Activated CD4-positive, alpha-beta memory T cell treated with anti-CD3 and anti-CD28 coated beads for 36 hours (primary cell): ENCODE measurements around the gene ZNF629. TPM values are rescaled to one million over a fixed set of nuclear protein-coding genes. Genes with fewer than 3 reads are reported as not detected.

ENCODE experiments used
- CTCF ChIA-PET: fragments of 350-600 bp; sonication (Branson Sonifier 250); formaldehyde crosslinking; loops from one replicate; lab custom pipeline; 2021; ENCODE audit warnings: antibody characterized with exemption, inconsistent platforms; lab: Charles Lee
- POLR2A ChIA-PET: fragments of 350-600 bp; sonication (Branson Sonifier 250); formaldehyde crosslinking; loops from one replicate; lab custom pipeline; 2021; ENCODE audit warnings: antibody characterized with exemption; lab: Charles Lee
- DNase-seq: peaks from one replicate; pipeline ENCODE4 v3.0.0-alpha.2; 2020
- H3K27ac Mint-ChIP-seq: one replicate; pipeline ENCODE4 v1.8.0; 2021; ENCODE audit warnings: mixed read lengths
- H3K27me3 Mint-ChIP-seq: one replicate; pipeline ENCODE4 v1.8.0; 2021; ENCODE audit warnings: mixed read lengths
- H3K36me3 Mint-ChIP-seq: one replicate; pipeline ENCODE4 v1.8.0; 2021; ENCODE audit warnings: mixed read lengths
- H3K4me1 Mint-ChIP-seq: one replicate; pipeline ENCODE4 v1.8.0; 2021; ENCODE audit warnings: low read depth, mixed read lengths
- H3K4me3 Mint-ChIP-seq: one replicate; pipeline ENCODE4 v1.8.0; 2021; ENCODE audit warnings: mild to moderate bottlenecking, mixed read lengths
- H3K9me3 Mint-ChIP-seq: one replicate; pipeline ENCODE4 v1.8.0; 2021; ENCODE audit warnings: mixed read lengths
- intact Hi-C: fragments of 100-400 bp; cut with micrococcal nuclease; formaldehyde crosslinking; loops from one replicate; pipeline ENCODE4 v1.15.1; 2023
- total RNA-seq, 2 experiments: library from RNA; stranded (reverse); gene quantifications; one replicate each; pipeline ENCODE4 v1.2.3, GENCODE V29; 2021

The ZNF629 gene
- total RNA-seq, 2 experiments from 2014 or later = 2.9 to 3.1 TPM

DNA sequence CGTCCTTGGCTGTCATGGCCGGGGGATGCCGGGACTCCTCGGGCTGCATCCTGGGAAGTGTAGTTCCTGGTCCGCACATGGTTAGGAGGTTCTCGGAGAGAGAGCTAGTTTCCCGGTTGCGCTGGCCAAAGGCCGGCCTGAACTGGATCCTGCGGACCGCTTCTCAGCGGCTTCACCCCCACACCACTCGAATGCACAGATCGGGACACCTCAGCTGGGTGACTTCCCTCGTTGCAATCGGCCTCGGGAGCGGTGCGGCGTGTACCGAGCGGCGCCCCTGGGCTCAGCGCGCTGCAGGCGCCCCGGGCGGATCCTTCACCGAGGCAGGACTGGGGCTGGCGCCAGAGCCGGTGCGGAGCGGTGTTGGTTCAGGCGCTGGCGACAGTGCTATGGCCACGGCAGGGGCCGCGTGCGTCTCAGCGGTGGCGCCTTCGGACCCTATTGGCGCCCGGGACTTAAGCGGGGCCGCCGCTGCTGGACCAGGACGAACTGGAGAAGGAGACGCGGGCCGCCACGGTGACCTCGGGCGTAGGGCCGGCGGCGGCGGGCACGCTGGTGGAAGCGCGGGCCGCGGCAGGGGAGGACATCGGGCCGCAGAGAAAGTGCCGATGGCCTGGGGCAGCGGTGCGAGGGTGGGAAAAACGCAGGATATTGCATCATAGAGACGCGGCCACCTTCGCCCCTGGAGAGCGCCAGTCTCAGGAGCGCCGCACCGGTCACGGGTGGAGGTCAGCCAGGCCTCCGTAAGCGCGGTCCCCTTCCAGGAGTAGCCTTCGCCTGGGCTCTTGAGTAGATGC lies 11.4 kb downstream of the ZNF629 start:
- no peaks in the 10 kb centered on the region for H3K9me3 Mint-ChIP-seq
- H3K27ac Mint-ChIP-seq = peak overlapping the region; percentile 88
- intact Hi-C loops = loop anchor here (1.0 kb wide), 1 partner anchor 13 kb away; the partner anchor contains the start of genes CFAP119 and RNF40
- peaks cover 19% of the 10 kb centered on the region for H3K4me1 Mint-ChIP-seq
- ChIA-PET POLR2A (interaction anchor here (1.0 to 1.8 kb wide), 2 partner anchors 99 to 126 kb away, joined by 3 to 5 read pairs; no protein-coding TSS in a partner anchor), CTCF (interaction anchor here (1.0 to 1.5 kb wide), 3 partner anchors 30 to 127 kb away, joined by 4 to 5 read pairs (median 5); no protein-coding TSS in a partner anchor)
- H3K27me3 Mint-ChIP-seq = no peaks in the 10 kb centered on the region
- H3K36me3 Mint-ChIP-seq = peaks cover 25% of the 10 kb centered on the region
- peak; percentile 75 for DNase-seq
- peak overlapping the region; percentile 91 for H3K4me3 Mint-ChIP-seq

DNA sequence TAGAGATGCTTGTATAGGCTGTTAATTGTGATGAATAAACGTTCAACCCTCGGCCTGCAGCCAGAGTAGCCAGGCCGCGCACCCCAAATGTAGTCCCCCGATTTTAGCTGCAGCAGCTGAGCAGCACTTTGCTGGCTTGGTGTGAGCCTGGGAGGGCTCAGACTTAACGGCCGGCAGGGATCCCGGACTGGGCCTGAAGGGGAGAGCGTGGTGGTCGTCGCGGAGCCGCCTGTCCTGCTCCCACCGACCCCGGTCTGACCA lies 11.9 kb downstream of the ZNF629 start:
- Mint-ChIP-seq H3K27ac (peak overlapping the region; percentile 88), H3K4me1 (peaks cover 19% of the 10 kb centered on the region), H3K36me3 (peaks cover 29% of the 10 kb centered on the region), H3K9me3 (no peaks in the 10 kb centered on the region), H3K4me3 (peak overlapping the region; percentile 91), H3K27me3 (no peaks in the 10 kb centered on the region)
- intact Hi-C loops = loop anchor here (1.0 kb wide), 1 partner anchor 13 kb away; the partner anchor contains the start of genes CFAP119 and RNF40
- ChIA-PET CTCF (interaction anchor here (0.8 to 1.5 kb wide), 4 partner anchors 30 to 127 kb away, joined by 3 to 5 read pairs (median 4); no protein-coding TSS in a partner anchor), POLR2A (interaction anchor here (1.0 to 1.8 kb wide), 2 partner anchors 100 to 127 kb away, joined by 3 to 5 read pairs; no protein-coding TSS in a partner anchor)
- DNase-seq = no peak

DNA sequence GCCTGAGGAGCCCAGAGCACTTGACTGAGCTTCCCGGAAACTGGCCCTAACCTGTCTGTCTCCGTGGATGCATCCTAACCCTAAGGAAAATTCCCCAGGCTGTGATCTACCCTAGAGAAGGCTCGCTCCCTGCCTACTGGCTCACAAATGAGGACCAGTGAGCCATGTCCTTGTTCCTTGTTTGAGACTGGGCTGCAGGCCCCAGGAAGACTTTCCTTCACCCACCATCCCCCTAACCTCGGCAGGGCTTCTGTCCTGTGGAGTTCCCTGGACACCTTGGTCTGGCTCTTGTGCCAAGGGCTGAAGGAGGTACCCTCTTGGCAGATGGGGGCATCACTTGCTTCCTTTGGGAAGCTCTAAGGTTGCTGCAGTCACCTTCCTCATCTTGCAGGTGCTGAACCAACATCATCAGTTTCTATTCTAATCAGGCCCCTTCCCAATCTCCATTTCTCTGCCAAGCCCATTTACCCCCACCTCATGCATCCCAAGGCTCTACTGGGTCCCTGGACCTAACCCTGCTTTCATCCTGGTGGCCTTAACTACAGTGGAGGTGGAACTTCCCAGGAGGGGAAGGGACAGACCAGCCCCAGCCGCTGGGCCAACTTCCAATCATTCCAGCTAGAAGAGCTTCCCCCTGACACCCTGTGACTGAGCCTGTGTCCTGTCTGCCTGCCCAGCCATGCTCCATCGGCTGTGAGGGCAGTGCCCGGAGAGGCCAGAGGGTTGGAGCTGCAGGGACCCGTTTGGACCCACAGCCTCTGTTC lies 12.5 kb downstream of the ZNF629 start:
- Mint-ChIP-seq H3K27me3 (no peaks in the 10 kb centered on the region), H3K4me1 (peaks cover 19% of the 10 kb centered on the region), H3K27ac (no peak overlapping the region), H3K9me3 (no peaks in the 10 kb centered on the region), H3K4me3 (peak overlapping the region; percentile 91), H3K36me3 (peaks cover 30% of the 10 kb centered on the region)
- POLR2A ChIA-PET = interaction anchor here (1.0 to 1.8 kb wide), 2 partner anchors 100 to 127 kb away, joined by 3 to 5 read pairs; no protein-coding TSS in a partner anchor
- CTCF ChIA-PET = interaction anchor here (0.8 to 1.5 kb wide), 4 partner anchors 31 to 128 kb away, joined by 3 to 5 read pairs (median 4); no protein-coding TSS in a partner anchor
- DNase-seq = no peak
- intact Hi-C loops = loop anchor here (1.0 kb wide), 1 partner anchor 12 kb away; the partner anchor contains the start of genes CFAP119 and RNF40

DNA sequence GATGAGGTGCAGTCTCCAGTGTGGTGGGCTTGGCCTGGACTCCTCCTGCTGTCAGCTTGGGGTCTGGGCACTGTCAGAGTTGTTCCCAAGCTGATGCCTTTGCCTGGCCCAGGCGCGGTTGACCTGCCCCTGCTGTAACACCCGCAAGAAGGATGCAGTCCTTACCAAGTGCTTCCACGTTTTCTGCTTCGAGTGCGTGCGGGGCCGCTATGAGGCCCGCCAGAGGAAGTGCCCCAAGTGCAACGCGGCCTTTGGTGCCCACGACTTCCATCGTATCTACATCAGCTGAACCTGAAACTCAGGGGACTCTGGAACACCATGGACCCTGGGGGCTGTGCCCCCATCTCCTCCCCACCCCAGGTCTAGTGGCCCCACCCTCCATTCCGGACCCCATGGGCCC lies 13.2 kb downstream of the ZNF629 start:
- ChIA-PET CTCF (no interaction called here), POLR2A (no interaction called here)
- Mint-ChIP-seq H3K36me3 (peaks cover 36% of the 10 kb centered on the region), H3K9me3 (no peaks in the 10 kb centered on the region), H3K27me3 (no peaks in the 10 kb centered on the region), H3K4me1 (peaks cover 19% of the 10 kb centered on the region), H3K27ac (no peak overlapping the region), H3K4me3 (no peak overlapping the region)
- intact Hi-C loops = no loop called here
- DNase-seq = no peak

GRCh38 chr16:30771726-30772125 lies 15.3 kb downstream of the ZNF629 start:
- ChIA-PET POLR2A (interaction anchor here (0.6 kb wide), 1 partner anchor 35 kb away, joined by 3 read pairs; no protein-coding TSS in a partner anchor), CTCF (interaction anchor here (1.7 kb wide), 1 partner anchor 130 kb away, joined by 4 read pairs; no protein-coding TSS in a partner anchor)
- no peak for DNase-seq
- intact Hi-C loops = no loop called here
- Mint-ChIP-seq H3K27me3 (no peaks in the 10 kb centered on the region), H3K9me3 (no peaks in the 10 kb centered on the region), H3K4me1 (peaks cover 13% of the 10 kb centered on the region), H3K27ac (no peak overlapping the region), H3K4me3 (no peak overlapping the region), H3K36me3 (peaks cover 43% of the 10 kb centered on the region)

GRCh38 chr16:30769379-30770089 lies 17.5 kb downstream of the ZNF629 start:
- peaks cover 2% of the 10 kb centered on the region for H3K4me1 Mint-ChIP-seq
- H3K4me3 Mint-ChIP-seq = no peak overlapping the region
- intact Hi-C loops = no loop called here
- no peak for DNase-seq
- H3K9me3 Mint-ChIP-seq = no peaks in the 10 kb centered on the region
- POLR2A ChIA-PET = interaction anchor here (1.1 kb wide), 1 partner anchor 21 kb away, joined by 4 read pairs; the partner anchor contains the start of gene PHKG2
- CTCF ChIA-PET = no interaction called here
- H3K27me3 Mint-ChIP-seq = no peaks in the 10 kb centered on the region
- no peak overlapping the region for H3K27ac Mint-ChIP-seq
- peaks cover 54% of the 10 kb centered on the region for H3K36me3 Mint-ChIP-seq

GRCh38 chr16:30768583-30769181 lies 18.3 kb downstream of the ZNF629 start:
- ChIA-PET POLR2A (interaction anchor here (1.1 kb wide), 1 partner anchor 21 kb away, joined by 4 read pairs; the partner anchor contains the start of gene PHKG2), CTCF (no interaction called here)
- H3K4me1 Mint-ChIP-seq = peaks cover 4% of the 10 kb centered on the region
- intact Hi-C loops = no loop called here
- no peaks in the 10 kb centered on the region for H3K9me3 Mint-ChIP-seq
- no peak overlapping the region for H3K27ac Mint-ChIP-seq
- no peaks in the 10 kb centered on the region for H3K27me3 Mint-ChIP-seq
- no peak overlapping the region for H3K4me3 Mint-ChIP-seq
- no peak for DNase-seq
- peaks cover 56% of the 10 kb centered on the region for H3K36me3 Mint-ChIP-seq

DNA sequence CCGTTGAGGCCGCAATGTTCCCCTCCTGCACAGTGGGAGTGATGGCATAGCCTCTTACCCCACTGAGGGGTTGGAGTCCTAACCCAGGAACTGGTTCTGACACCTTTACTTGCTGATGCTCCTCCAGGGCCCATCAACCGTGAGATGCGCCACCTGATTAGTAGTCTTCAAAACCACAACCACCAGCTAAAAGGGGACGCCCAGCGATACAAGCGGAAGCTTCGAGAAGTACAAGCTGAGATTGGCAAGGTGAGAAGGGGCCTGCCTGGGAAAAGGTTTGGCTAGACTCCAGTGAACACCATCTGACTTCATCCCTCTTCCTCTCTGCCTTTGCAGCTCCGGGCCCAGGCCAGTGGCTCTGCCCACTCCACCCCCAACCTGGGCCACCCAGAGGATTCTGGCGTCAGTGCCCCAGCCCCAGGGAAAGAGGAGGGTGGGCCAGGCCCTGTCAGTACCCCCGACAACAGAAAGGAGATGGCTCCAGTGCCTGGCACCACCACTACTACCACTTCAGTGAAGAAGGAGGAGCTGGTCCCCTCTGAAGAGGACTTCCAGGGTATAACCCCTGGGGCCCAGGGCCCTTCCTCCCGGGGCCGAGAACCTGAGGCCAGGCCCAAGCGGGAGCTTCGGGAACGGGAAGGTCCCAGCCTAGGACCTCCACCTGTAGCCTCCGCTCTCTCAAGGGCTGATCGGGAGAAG lies 19.1 kb downstream of the ZNF629 start:
- ChIA-PET POLR2A (no interaction called here), CTCF (no interaction called here)
- DNase-seq = no peak
- Mint-ChIP-seq H3K9me3 (no peaks in the 10 kb centered on the region), H3K4me1 (peaks cover 12% of the 10 kb centered on the region), H3K36me3 (peaks cover 54% of the 10 kb centered on the region), H3K4me3 (no peak overlapping the region), H3K27me3 (no peaks in the 10 kb centered on the region), H3K27ac (no peak overlapping the region)
- intact Hi-C loops = no loop called here

GRCh38 chr16:30766933-30767284 lies 20.1 kb downstream of the ZNF629 start:
- H3K27ac Mint-ChIP-seq = no peak overlapping the region
- H3K9me3 Mint-ChIP-seq = no peaks in the 10 kb centered on the region
- DNase-seq = no peak
- CTCF ChIA-PET = interaction anchor here (7.2 kb wide), 1 partner anchor 48 kb away, joined by 30 read pairs; no protein-coding TSS in a partner anchor
- H3K4me1 Mint-ChIP-seq = peaks cover 16% of the 10 kb centered on the region
- POLR2A ChIA-PET = no interaction called here
- H3K4me3 Mint-ChIP-seq = no peak overlapping the region
- H3K36me3 Mint-ChIP-seq = peaks cover 50% of the 10 kb centered on the region
- intact Hi-C loops = no loop called here
- H3K27me3 Mint-ChIP-seq = no peaks in the 10 kb centered on the region

DNA sequence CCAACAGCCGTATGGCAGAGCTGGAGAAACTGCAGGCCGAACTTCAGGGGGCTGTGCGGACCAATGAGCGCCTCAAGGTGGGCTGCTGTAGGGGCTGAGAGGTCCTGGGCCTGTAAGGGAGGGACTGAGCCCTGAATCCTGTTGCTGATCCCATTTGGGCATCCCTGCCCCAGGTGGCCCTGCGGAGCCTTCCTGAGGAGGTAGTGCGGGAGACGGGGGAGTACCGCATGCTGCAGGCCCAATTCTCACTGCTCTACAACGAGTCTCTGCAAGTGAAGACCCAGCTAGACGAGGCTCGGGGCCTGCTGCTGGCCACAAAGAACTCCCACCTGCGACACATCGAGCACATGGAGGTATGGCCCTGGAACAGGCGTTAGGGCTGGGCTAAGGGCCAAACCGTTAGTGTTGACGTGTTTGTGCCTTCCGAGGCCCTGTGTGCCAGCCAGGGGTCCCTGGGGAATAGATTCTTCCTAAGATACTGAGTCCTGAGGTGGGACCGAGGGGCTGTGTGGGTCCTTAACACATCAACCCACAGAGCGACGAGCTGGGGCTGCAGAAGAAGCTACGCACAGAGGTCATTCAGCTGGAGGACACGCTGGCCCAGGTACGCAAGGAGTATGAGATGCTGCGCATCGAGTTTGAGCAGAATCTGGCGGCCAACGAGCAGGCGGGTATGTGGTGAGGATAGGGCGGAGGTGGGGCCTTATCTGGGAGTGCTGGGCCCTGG lies 20.6 kb downstream of the ZNF629 start:
- Mint-ChIP-seq H3K27ac (no peak overlapping the region), H3K36me3 (peaks cover 50% of the 10 kb centered on the region), H3K9me3 (no peaks in the 10 kb centered on the region), H3K4me1 (peaks cover 16% of the 10 kb centered on the region), H3K27me3 (no peaks in the 10 kb centered on the region), H3K4me3 (no peak overlapping the region)
- no peak for DNase-seq
- CTCF ChIA-PET = interaction anchor here (7.2 kb wide), 1 partner anchor 49 kb away, joined by 30 read pairs; no protein-coding TSS in a partner anchor
- POLR2A ChIA-PET = no interaction called here
- intact Hi-C loops = no loop called here
